ENCODE results near the gene SRXN1.

DNA sequence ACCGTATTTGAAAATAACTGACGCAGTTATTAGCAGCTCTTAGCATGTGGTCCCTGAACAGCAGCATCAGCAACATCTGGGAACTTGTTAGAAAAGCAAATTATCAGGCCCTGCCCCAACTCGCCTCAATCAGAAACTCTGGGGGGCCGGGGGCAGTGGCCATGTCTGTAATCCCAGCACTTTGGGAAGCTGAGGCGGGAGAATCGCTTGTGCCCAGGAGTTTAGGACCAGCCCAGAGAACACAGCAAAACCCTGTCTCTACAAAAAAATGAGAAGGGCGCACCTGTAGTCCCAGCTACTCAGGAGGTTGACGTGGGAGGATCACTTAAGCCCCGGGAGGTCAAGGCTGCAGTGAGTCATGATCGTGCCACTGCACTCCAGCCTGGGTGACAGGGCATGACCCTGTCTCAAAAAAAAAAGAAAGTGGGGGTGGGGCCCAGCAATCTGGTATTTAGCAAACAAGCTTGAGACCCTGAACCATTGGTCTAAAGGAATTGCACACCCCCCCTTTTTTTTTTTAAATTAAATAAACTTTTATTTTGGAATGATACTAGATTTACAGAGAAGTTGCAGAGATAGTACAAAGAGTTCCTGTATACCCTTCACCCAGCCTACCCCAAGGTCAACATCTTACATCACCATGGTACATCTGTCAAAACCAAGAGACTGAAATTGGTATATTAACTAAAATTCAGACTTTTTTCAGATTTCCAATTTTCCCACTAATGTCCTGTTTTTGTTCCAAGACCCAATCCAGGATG is 6.7 kb downstream of the SRXN1 start:
- TF ChIP-seq MYC (IDR thresholded peaks at IDR 0.05; ENCODE audit: low read depth, low read length) (no peak), POLR2AphosphoS5 (IDR thresholded peaks at IDR 0.05; ENCODE audit: insufficient read depth, low read depth, low read length) (no peak), POLR2A (IDR thresholded peaks at IDR 0.05; ENCODE audit: low read depth, low read length) (no peak), EZH2 (IDR thresholded peaks at IDR 0.05; ENCODE audit: borderline replicate concordance, low read depth, low read length, severe bottlenecking) (no peak), JUN (IDR thresholded peaks at IDR 0.05; ENCODE audit: borderline replicate concordance, insufficient read depth, insufficient read length, low read depth) (no peak)
- TF ChIP-seq, protein P1, sequence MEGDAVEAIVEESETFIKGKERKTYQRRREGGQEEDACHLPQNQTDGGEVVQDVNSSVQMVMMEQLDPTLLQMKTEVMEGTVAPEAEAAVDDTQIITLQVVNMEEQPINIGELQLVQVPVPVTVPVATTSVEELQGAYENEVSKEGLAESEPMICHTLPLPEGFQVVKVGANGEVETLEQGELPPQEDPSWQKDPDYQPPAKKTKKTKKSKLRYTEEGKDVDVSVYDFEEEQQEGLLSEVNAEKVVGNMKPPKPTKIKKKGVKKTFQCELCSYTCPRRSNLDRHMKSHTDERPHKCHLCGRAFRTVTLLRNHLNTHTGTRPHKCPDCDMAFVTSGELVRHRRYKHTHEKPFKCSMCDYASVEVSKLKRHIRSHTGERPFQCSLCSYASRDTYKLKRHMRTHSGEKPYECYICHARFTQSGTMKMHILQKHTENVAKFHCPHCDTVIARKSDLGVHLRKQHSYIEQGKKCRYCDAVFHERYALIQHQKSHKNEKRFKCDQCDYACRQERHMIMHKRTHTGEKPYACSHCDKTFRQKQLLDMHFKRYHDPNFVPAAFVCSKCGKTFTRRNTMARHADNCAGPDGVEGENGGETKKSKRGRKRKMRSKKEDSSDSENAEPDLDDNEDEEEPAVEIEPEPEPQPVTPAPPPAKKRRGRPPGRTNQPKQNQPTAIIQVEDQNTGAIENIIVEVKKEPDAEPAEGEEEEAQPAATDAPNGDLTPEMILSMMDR (IDR thresholded peaks at IDR 0.05; ENCODE audit: extremely low read depth in 1 of 2, insufficient read depth in 1 of 2, low read depth in 1 of 2, low read length in 2 of 2) = no peak
- TF ChIP-seq, protein P2, sequence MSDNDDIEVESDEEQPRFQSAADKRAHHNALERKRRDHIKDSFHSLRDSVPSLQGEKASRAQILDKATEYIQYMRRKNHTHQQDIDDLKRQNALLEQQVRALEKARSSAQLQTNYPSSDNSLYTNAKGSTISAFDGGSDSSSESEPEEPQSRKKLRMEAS (IDR thresholded peaks at IDR 0.05; ENCODE audit: insufficient read depth, insufficient read length) = no peak
